MM.1S (cell line): ENCODE data around the gene GRM1.

ENCODE experiments used
- CTCF ChIP-seq: fragments of 300-600 bp; sonication (generic); IDR thresholded peaks from 2 replicates; pipeline ENCODE4 v1.5.1; 2016; ENCODE audit warnings: antibody characterized with exemption, low read length, mixed read lengths
- EZH2phosphoT487 ChIP-seq: fragments of 300-600 bp; sonication (generic); IDR thresholded peaks from 2 replicates; pipeline ENCODE4 v1.6.1; 2018; ENCODE audit warnings: antibody characterized with exemption, low read length

- TF ChIP-seq CTCF (no peak), EZH2phosphoT487 (no peak)
Measured at GRCh38 chr6:146110990-146111389, 82.1 kb downstream of the GRM1 start.
